ENCODE results near the gene RAPGEF4.

RAPGEF4 gene

GRCh38 chr2:172993931-172994717 is 258.5 kb downstream of the RAPGEF4 start:
- DNase-seq (ENCODE audit: low read depth in 2 of 3, low spot score in 2 of 3), result no peak

GRCh38 chr2:172994864-172995263 is 259.2 kb downstream of the RAPGEF4 start:
- DNase-seq (ENCODE audit: low read depth in 2 of 3, low spot score in 2 of 3), result no peak

- DNase-seq (ENCODE audit: low read depth in 2 of 3, low spot score in 2 of 3), result no peak
Measured at GRCh38 chr2:172995323-172996244, 259.9 kb downstream of the RAPGEF4 start.

- no peak for DNase-seq (ENCODE audit: low read depth in 2 of 3, low spot score in 2 of 3)
Measured at GRCh38 chr2:172996387-172996961, 260.8 kb downstream of the RAPGEF4 start.

GRCh38 chr2:172997031-172997430 is 261.4 kb downstream of the RAPGEF4 start:
- no peak for DNase-seq (ENCODE audit: low read depth in 2 of 3, low spot score in 2 of 3)

- no peak for DNase-seq (ENCODE audit: low read depth in 2 of 3, low spot score in 2 of 3)
Measured at GRCh38 chr2:172998547-172999272, 263.1 kb downstream of the RAPGEF4 start.

- DNase-seq (ENCODE audit: low read depth in 2 of 3, low spot score in 2 of 3), result no peak
Measured at GRCh38 chr2:172999641-173000386, 264.2 kb downstream of the RAPGEF4 start.

GRCh38 chr2:173001664-173002604 is 266.3 kb downstream of the RAPGEF4 start:
- DNase-seq (ENCODE audit: low read depth in 2 of 3, low spot score in 2 of 3), result no peak

- no peak for DNase-seq (ENCODE audit: low read depth in 2 of 3, low spot score in 2 of 3)
Measured at GRCh38 chr2:173002751-173003541, 267.3 kb downstream of the RAPGEF4 start.

- no peak for DNase-seq (ENCODE audit: low read depth in 2 of 3, low spot score in 2 of 3)
Measured at GRCh38 chr2:173008786-173009185, 273.1 kb downstream of the RAPGEF4 start.

GRCh38 chr2:173010233-173010632 is 274.6 kb downstream of the RAPGEF4 start:
- DNase-seq (ENCODE audit: low read depth in 2 of 3, low spot score in 2 of 3), result no peak

GRCh38 chr2:173016451-173016850 is 280.8 kb downstream of the RAPGEF4 start:
- DNase-seq (ENCODE audit: low read depth in 2 of 3, low spot score in 2 of 3), result no peak

GRCh38 chr2:173017646-173018420 is 282.2 kb downstream of the RAPGEF4 start:
- no peak for DNase-seq (ENCODE audit: low read depth in 2 of 3, low spot score in 2 of 3)

GRCh38 chr2:173019755-173020154 is 284.1 kb downstream of the RAPGEF4 start:
- DNase-seq (ENCODE audit: low read depth in 2 of 3, low spot score in 2 of 3), result no peak

- no peak for DNase-seq (ENCODE audit: low read depth in 2 of 3, low spot score in 2 of 3)
Measured at GRCh38 chr2:173021939-173022371, 286.3 kb downstream of the RAPGEF4 start.

GRCh38 chr2:173023718-173024117 is 288.1 kb downstream of the RAPGEF4 start:
- DNase-seq (ENCODE audit: low read depth in 2 of 3, low spot score in 2 of 3), result no peak

- no peak for DNase-seq (ENCODE audit: low read depth in 2 of 3, low spot score in 2 of 3)
Measured at GRCh38 chr2:173026479-173026878, 290.8 kb downstream of the RAPGEF4 start.

Data from activated CD8-positive, alpha-beta memory T cell treated with anti-CD3 and anti-CD28 coated beads for 48 hours (primary cell).